Spleen (tissue), 11 donors: ENCODE results near the gene AKT1. TPM values are rescaled to one million over a fixed set of nuclear protein-coding genes. Genes with fewer than 3 reads are reported as not detected.

Experiments
- DNase-seq: peaks from one replicate; pipeline ENCODE4 v3.0.0-alpha.2; 2020
- H3K27ac ChIP-seq, 8 donors: fragments of 200-600 bp; sonication (generic) in 7 of 8; 1 replicate in 4 of 8; 2 replicates in 4 of 8; pipeline versions ENCODE4 v1.5.0 to v1.8.0; 2016 to 2021; ENCODE audit warnings: inconsistent platforms in 4 of 8, mild to moderate bottlenecking in 4 of 8, moderate library complexity in 1 of 8
- H3K27me3 ChIP-seq, 7 donors: fragments of 200-600 bp; sonication (generic) in 6 of 7; replicated peaks in 1 of 7; 1 replicate in 4 of 7; 2 replicates in 3 of 7; pipeline versions ENCODE4 v1.5.0 to v1.8.0; 2016 to 2021; ENCODE audit warnings: inconsistent platforms in 3 of 7, mild to moderate bottlenecking in 1 of 7
- H3K36me3 ChIP-seq, 6 donors: fragments of 200-600 bp; sonication (generic) in 5 of 6; 1 replicate in 4 of 6; 2 replicates in 2 of 6; pipeline versions ENCODE4 v1.5.0 to v1.8.0; 2016 to 2021; ENCODE audit warnings: inconsistent platforms in 2 of 6
- H3K4me1 ChIP-seq, 6 donors: fragments of 200-600 bp; sonication (generic) in 5 of 6; 1 replicate in 3 of 6; 2 replicates in 3 of 6; pipeline versions ENCODE4 v1.5.0 to v1.8.0; 2016 to 2021; ENCODE audit warnings: inconsistent platforms in 3 of 6
- H3K4me3 ChIP-seq, 8 donors: fragments of 200-600 bp; sonication (generic) in 7 of 8; 1 replicate in 4 of 8; 2 replicates in 4 of 8; pipeline versions ENCODE4 v1.5.0 to v1.8.0; 2016 to 2021; ENCODE audit warnings: inconsistent platforms in 4 of 8, mild to moderate bottlenecking in 4 of 8, moderate library complexity in 2 of 8
- H3K9me3 ChIP-seq, 8 donors: fragments of 200-600 bp; sonication (generic) in 7 of 8; 1 replicate in 4 of 8; 2 replicates in 4 of 8; pipeline versions ENCODE4 v1.5.0 to v1.8.0; 2016 to 2021; ENCODE audit warnings: inconsistent platforms in 4 of 8
- CTCF ChIP-seq, 11 experiments: fragments of 200-600 bp in 7 of 11; fragments of 450-650 bp in 4 of 11; sonication (generic) in 4 of 11; IDR thresholded peaks in 8 of 11; conservative IDR thresholded peaks in 3 of 11; 1 replicate in 7 of 11; 2 replicates in 4 of 11; pipeline versions ENCODE4 v1.4.0 to v1.8.0; 2016 to 2021; ENCODE audit warnings: antibody characterized with exemption in 11 of 11, inconsistent platforms in 4 of 11, mild to moderate bottlenecking in 1 of 11
- POLR2A ChIP-seq, 3 donors: fragments of 450-650 bp; IDR thresholded peaks; one replicate each; pipeline ENCODE4 v1.5.1; 2017; ENCODE audit warnings: antibody characterized with exemption in 3 of 3, mild to moderate bottlenecking in 1 of 3
- POLR2AphosphoS5 ChIP-seq, 3 donors: sonication (generic); formaldehyde crosslinking; IDR thresholded peaks; one replicate each; pipeline ENCODE4 v1.5.1; 2017; ENCODE audit warnings: antibody characterized with exemption in 3 of 3
- WGBS, 5 donors: extraction: QIAGEN DNeasy Blood & Tissue Kit in 3 of 5; methylation state at CpG; one replicate each; pipeline versions ENCODE4 v1.1.5 to v1.1.7; 2013 to 2018; 5-methylcytosine and 5-hydroxymethylcytosine counted together
- intact Hi-C: fragments of 100-400 bp; cut with DNase I; formaldehyde crosslinking; loops from one replicate; pipeline ENCODE4 v1.15.0; 2023; ENCODE audit warnings: low total_unique reads
- polyA plus RNA-seq, 3 donors: library from polyadenylated mRNA; stranded (reverse); fragments of 200-250 nt; gene quantifications; one replicate each; pipeline ENCODE4 v1.2.1, GENCODE V29; 2013
- total RNA-seq, 7 donors: library from RNA; depleted of rRNA in 3 of 7; stranded (reverse); fragments of >200 nt in 3 of 7; fragmentation: NEBNext Ultra II Directional in 4 of 7; extraction: Animal tissue kit (Norgen Biotek cat#: 25700) in 4 of 7; gene quantifications; one replicate each; pipeline versions ENCODE4 v1.1.0 to v1.2.1, GENCODE V29; 2016 to 2021
- donor health status: healthy with polysubstance abuse.
- donor health status: DM: no; HTN: no; CAD: no; lungs with moderate emphysema.
- donor health status: DM: no; HTN: no; CAD: no.
- donor health status: Bipolar disorder and iron deficiency.
- donor health status: healthy.
- donor health status: DM: no; HTN: no; CAD: no.
- donor health status: DM: yes; HTN: yes; CAD: no.

Gene AKT1
- total and polyA plus RNA-seq, 10 donors = 56.2 to 184 (median 115) TPM

- intact Hi-C loops = no loop called here
- peaks cover 57 to 93% (median 88%) of the 10 kb centered on the region in 6 donors for H3K4me1 ChIP-seq
- no peak for TF ChIP-seq CTCF (IDR thresholded peaks at IDR 0.05 in 8 of 11, conservative IDR thresholded peaks at IDR 0.05 in 3 of 11)
- TF ChIP-seq POLR2AphosphoS5 (IDR thresholded peaks at IDR 0.05) = no peak
- TF ChIP-seq POLR2A (IDR thresholded peaks at IDR 0.05) = no peak
- H3K4me3 ChIP-seq = peak overlapping the region in 4 of 8 donors; percentile 75 to 94 (median 81)
- H3K36me3 ChIP-seq = peaks cover 0 to 41% (median 16%) of the 10 kb centered on the region in 6 donors
- no peak for DNase-seq
- no peaks in the 10 kb centered on the region for H3K27me3 ChIP-seq
- no peaks in the 10 kb centered on the region for H3K9me3 ChIP-seq
- H3K27ac ChIP-seq = peak overlapping the region in 4 of 8 donors; percentile 66 to 95 (median 86)
- 72 to 88% (median 84%) methylated on average over 2 of the region's 2 CpGs for WGBS, 5 donors
These were observed 1.9 kb downstream of the AKT1 start for GRCh38 chr14:104793703-104793959.

- no peaks in the 10 kb centered on the region for H3K9me3 ChIP-seq
- no peak for TF ChIP-seq POLR2A (IDR thresholded peaks at IDR 0.05)
- no peak for TF ChIP-seq POLR2AphosphoS5 (IDR thresholded peaks at IDR 0.05)
- no peak for TF ChIP-seq CTCF (IDR thresholded peaks at IDR 0.05 in 8 of 11, conservative IDR thresholded peaks at IDR 0.05 in 3 of 11)
- intact Hi-C loops = no loop called here
- DNase-seq = no peak
- WGBS, 5 donors = 82 to 88% (median 86%) methylated on average over 12 to 16 of the region's 16 CpGs
- H3K36me3 ChIP-seq = peaks cover 0 to 46% (median 17%) of the 10 kb centered on the region in 6 donors
- no peaks in the 10 kb centered on the region for H3K27me3 ChIP-seq
- H3K27ac ChIP-seq = peak overlapping the region in 6 of 8 donors; percentile 28 to 95 (median 81)
- H3K4me1 ChIP-seq = peaks cover 62 to 93% (median 89%) of the 10 kb centered on the region in 6 donors
- H3K4me3 ChIP-seq = peak overlapping the region in 2 of 8 donors; percentile 75 to 94
These were observed 2.4 kb downstream of the AKT1 start for GRCh38 chr14:104792945-104793702.

GRCh38 chr14:104792101-104792884, 3.3 kb downstream of the AKT1 start:
- peak overlapping the region in 1 of 8 donors; percentile 15 for H3K4me3 ChIP-seq
- 63 to 93% (median 77%) methylated on average over 7 to 25 of the region's 25 CpGs for WGBS, 5 donors
- TF ChIP-seq CTCF (IDR thresholded peaks at IDR 0.05 in 8 of 11, conservative IDR thresholded peaks at IDR 0.05 in 3 of 11) (no peak), POLR2AphosphoS5 (IDR thresholded peaks at IDR 0.05) (peak; percentile 68 to 89 (median 77)), POLR2A (IDR thresholded peaks at IDR 0.05) (no peak)
- peak overlapping the region; percentile 26 to 95 (median 72) for H3K27ac ChIP-seq
- peaks cover 66 to 93% (median 89%) of the 10 kb centered on the region in 6 donors for H3K4me1 ChIP-seq
- H3K36me3 ChIP-seq = peaks cover 0 to 54% (median 17%) of the 10 kb centered on the region in 6 donors
- H3K9me3 ChIP-seq = no peaks in the 10 kb centered on the region
- intact Hi-C loops = no loop called here
- H3K27me3 ChIP-seq = no peaks in the 10 kb centered on the region
- DNase-seq = peak; percentile 89

- peak overlapping the region in 4 of 8 donors; percentile 66 to 88 (median 81) for H3K27ac ChIP-seq
- TF ChIP-seq POLR2AphosphoS5 (IDR thresholded peaks at IDR 0.05) (no peak), CTCF (IDR thresholded peaks at IDR 0.05 in 8 of 11, conservative IDR thresholded peaks at IDR 0.05 in 3 of 11) (no peak), POLR2A (IDR thresholded peaks at IDR 0.05) (no peak)
- 86 to 92% (median 89%) methylated on average over 6 to 9 of the region's 9 CpGs for WGBS, 5 donors
These were observed 4.1 kb downstream of the AKT1 start for GRCh38 chr14:104791425-104791824.

More at GRCh38 chr14:104791425-104791824, 4.1 kb downstream of the AKT1 start:
- DNase-seq = no peak
- peak overlapping the region in 1 of 8 donors; percentile 15 for H3K4me3 ChIP-seq
- H3K4me1 ChIP-seq = peaks cover 69 to 93% (median 90%) of the 10 kb centered on the region in 6 donors
- H3K27me3 ChIP-seq = no peaks in the 10 kb centered on the region
- intact Hi-C loops = no loop called here
- no peaks in the 10 kb centered on the region for H3K9me3 ChIP-seq
- H3K36me3 ChIP-seq = peaks cover 0 to 63% (median 17%) of the 10 kb centered on the region in 6 donors
